Adrenal gland (tissue), 5 donors: Measurements from ENCODE around the gene GSTA3.

Source experiments
- CTCF ChIP-seq, 6 experiments: fragments of 450-650 bp in 4 of 6; fragments of 200-600 bp in 2 of 6; sonication (generic) in 1 of 6; IDR thresholded peaks; 1 replicate in 5 of 6; 2 replicates in 1 of 6; pipeline versions ENCODE4 v1.5.1 to v1.8.0; 2016 to 2021; ENCODE audit warnings: antibody characterized with exemption in 6 of 6, mild to moderate bottlenecking in 2 of 6, moderate library complexity in 1 of 6
- POLR2A ChIP-seq, 2 donors: fragments of 450-650 bp; IDR thresholded peaks; one replicate each; pipeline ENCODE4 v1.6.1; 2017; ENCODE audit warnings: antibody characterized with exemption in 2 of 2, mild to moderate bottlenecking in 2 of 2, moderate library complexity in 1 of 2
- donor health status: DM: no; HTN: no; CAD: no.

DNA sequence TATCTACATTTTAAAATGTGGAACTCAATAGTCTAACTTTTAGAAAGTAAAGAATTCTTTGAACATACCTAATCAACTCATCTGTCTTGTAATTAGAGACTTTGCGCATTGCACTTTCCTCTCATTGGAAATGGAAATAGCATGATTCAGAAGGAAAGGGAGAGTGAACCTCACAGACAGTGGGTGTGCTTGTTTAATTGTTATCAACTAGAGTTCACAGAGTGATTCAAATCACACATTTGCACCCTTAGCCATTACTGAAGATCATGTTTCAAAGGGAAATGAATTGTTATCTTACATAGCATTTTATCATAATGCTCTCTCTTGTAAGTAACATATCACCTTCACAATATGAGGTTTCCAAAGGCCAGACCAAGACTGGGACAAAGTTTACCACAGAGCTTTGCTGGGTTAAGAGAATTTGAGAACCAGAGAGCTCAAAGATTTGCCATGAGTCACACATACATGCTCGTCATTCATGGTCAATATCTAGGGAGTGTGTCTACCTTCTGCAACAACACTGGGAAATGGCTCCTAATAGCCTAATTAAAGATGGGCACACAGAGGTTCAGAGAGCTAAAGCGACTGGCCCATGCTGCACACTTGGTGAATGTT lies 21.5 kb downstream of the GSTA3 start:
- TF ChIP-seq CTCF (IDR thresholded peaks at IDR 0.05) (no peak), POLR2A (IDR thresholded peaks at IDR 0.05) (no peak)
